ENCODE measurements around the gene ELAVL3.

- TF ChIP-seq TAF1 (IDR thresholded peaks at IDR 0.05; ENCODE audit: low read depth, low read length) (no peak), POU2F2 (IDR thresholded peaks at IDR 0.05; ENCODE audit: low read depth, low read length) (no peak), POLR2AphosphoS5 (IDR thresholded peaks at IDR 0.05; ENCODE audit: low read depth, low read length) (no peak)
Observed at GRCh38 chr19:11453468-11454341, 27.1 kb downstream of the ELAVL3 start.

Measured in GM12891 (cell line).